IPS-18a (cell line): Measurements from ENCODE around the gene ARNT2.

ENCODE experiments used
- H3K27ac ChIP-seq: one replicate; pipeline ENCODE4 v1.5.1; 2013; ENCODE audit warnings: low read length
- H3K27me3 ChIP-seq: one replicate; pipeline ENCODE4 v1.6.1; 2013; ENCODE audit warnings: mild to moderate bottlenecking, low read length; ENCODE audit not compliant: control insufficient read depth, insufficient read depth
- H3K36me3 ChIP-seq: one replicate; pipeline ENCODE4 v1.6.1; 2013; ENCODE audit warnings: low read depth, low read length; ENCODE audit not compliant: control insufficient read depth
- H3K4me1 ChIP-seq: one replicate; pipeline ENCODE4 v1.6.1; 2013; ENCODE audit warnings: low read depth, low read length; ENCODE audit not compliant: control insufficient read depth
- H3K4me3 ChIP-seq: one replicate; pipeline ENCODE4 v1.5.1; 2013; ENCODE audit warnings: low read length
- H3K9ac ChIP-seq: one replicate; pipeline ENCODE4 v1.6.1; 2013; ENCODE audit warnings: mild to moderate bottlenecking, low read length, moderate library complexity
- H3K9me3 ChIP-seq: one replicate; pipeline ENCODE4 v1.6.1; 2013; ENCODE audit warnings: low read depth, low read length; ENCODE audit not compliant: control insufficient read depth

The ARNT2 gene

GRCh38 chr15:80576519-80577090 is 172.4 kb downstream of the ARNT2 start:
- no peaks in the 10 kb centered on the region for H3K27me3 ChIP-seq
- peaks cover 4% of the 10 kb centered on the region for H3K4me1 ChIP-seq
- H3K9me3 ChIP-seq = no peaks in the 10 kb centered on the region
- peaks cover 3% of the 10 kb centered on the region for H3K36me3 ChIP-seq
- no peak overlapping the region for H3K9ac ChIP-seq
- H3K27ac ChIP-seq = no peak overlapping the region
- H3K4me3 ChIP-seq = no peak overlapping the region

GRCh38 chr15:80577552-80578205 is 173.5 kb downstream of the ARNT2 start:
- Histone ChIP-seq H3K4me1 (peaks cover 4% of the 10 kb centered on the region), H3K9ac (no peak overlapping the region), H3K27me3 (no peaks in the 10 kb centered on the region), H3K9me3 (no peaks in the 10 kb centered on the region), H3K36me3 (peaks cover 3% of the 10 kb centered on the region), H3K4me3 (no peak overlapping the region), H3K27ac (no peak overlapping the region)

GRCh38 chr15:80578206-80578595 is 174.0 kb downstream of the ARNT2 start:
- Histone ChIP-seq H3K27me3 (no peaks in the 10 kb centered on the region), H3K4me1 (peaks cover 4% of the 10 kb centered on the region), H3K4me3 (no peak overlapping the region), H3K27ac (no peak overlapping the region), H3K9me3 (no peaks in the 10 kb centered on the region), H3K36me3 (peaks cover 3% of the 10 kb centered on the region), H3K9ac (no peak overlapping the region)

- Histone ChIP-seq H3K36me3 (peaks cover 3% of the 10 kb centered on the region), H3K9ac (no peak overlapping the region), H3K27me3 (no peaks in the 10 kb centered on the region), H3K4me1 (peaks cover 2% of the 10 kb centered on the region), H3K4me3 (no peak overlapping the region), H3K27ac (no peak overlapping the region), H3K9me3 (no peaks in the 10 kb centered on the region)
These were observed 174.7 kb downstream of the ARNT2 start for GRCh38 chr15:80578871-80579270.

GRCh38 chr15:80579611-80580010 is 175.4 kb downstream of the ARNT2 start:
- no peak overlapping the region for H3K9ac ChIP-seq
- peaks cover 3% of the 10 kb centered on the region for H3K36me3 ChIP-seq
- H3K27ac ChIP-seq = no peak overlapping the region
- no peaks in the 10 kb centered on the region for H3K4me1 ChIP-seq
- H3K9me3 ChIP-seq = no peaks in the 10 kb centered on the region
- H3K4me3 ChIP-seq = no peak overlapping the region
- H3K27me3 ChIP-seq = no peaks in the 10 kb centered on the region

- peaks cover 3% of the 10 kb centered on the region for H3K36me3 ChIP-seq
- H3K27ac ChIP-seq = no peak overlapping the region
- no peaks in the 10 kb centered on the region for H3K9me3 ChIP-seq
- no peak overlapping the region for H3K4me3 ChIP-seq
- H3K4me1 ChIP-seq = no peaks in the 10 kb centered on the region
- H3K9ac ChIP-seq = no peak overlapping the region
- H3K27me3 ChIP-seq = no peaks in the 10 kb centered on the region
These were observed 175.9 kb downstream of the ARNT2 start for GRCh38 chr15:80580106-80580505.

GRCh38 chr15:80580536-80581260 is 176.5 kb downstream of the ARNT2 start:
- no peak overlapping the region for H3K9ac ChIP-seq
- H3K4me1 ChIP-seq = no peaks in the 10 kb centered on the region
- H3K27ac ChIP-seq = no peak overlapping the region
- H3K27me3 ChIP-seq = no peaks in the 10 kb centered on the region
- H3K4me3 ChIP-seq = no peak overlapping the region
- no peaks in the 10 kb centered on the region for H3K9me3 ChIP-seq
- H3K36me3 ChIP-seq = peaks cover 3% of the 10 kb centered on the region

GRCh38 chr15:80581976-80582375 is 177.8 kb downstream of the ARNT2 start:
- H3K4me1 ChIP-seq = peaks cover 4% of the 10 kb centered on the region
- H3K27ac ChIP-seq = no peak overlapping the region

GRCh38 chr15:80582816-80583423 is 178.7 kb downstream of the ARNT2 start:
- Histone ChIP-seq H3K4me3 (no peak overlapping the region), H3K27ac (no peak overlapping the region), H3K9ac (no peak overlapping the region), H3K4me1 (peaks cover 4% of the 10 kb centered on the region), H3K9me3 (no peaks in the 10 kb centered on the region), H3K27me3 (no peaks in the 10 kb centered on the region), H3K36me3 (no peaks in the 10 kb centered on the region)

More at GRCh38 chr15:80581976-80582375, 177.8 kb downstream of the ARNT2 start:
- Histone ChIP-seq H3K9me3 (no peaks in the 10 kb centered on the region), H3K36me3 (peaks cover 3% of the 10 kb centered on the region), H3K9ac (no peak overlapping the region), H3K27me3 (no peaks in the 10 kb centered on the region), H3K4me3 (no peak overlapping the region)

GRCh38 chr15:80584561-80584964 is 180.4 kb downstream of the ARNT2 start:
- no peak overlapping the region for H3K4me3 ChIP-seq
- H3K36me3 ChIP-seq = no peaks in the 10 kb centered on the region
- no peaks in the 10 kb centered on the region for H3K27me3 ChIP-seq
- no peak overlapping the region for H3K27ac ChIP-seq
- no peak overlapping the region for H3K9ac ChIP-seq
- H3K4me1 ChIP-seq = peaks cover 4% of the 10 kb centered on the region
- H3K9me3 ChIP-seq = no peaks in the 10 kb centered on the region

GRCh38 chr15:80584973-80585525 is 180.9 kb downstream of the ARNT2 start:
- H3K36me3 ChIP-seq = no peaks in the 10 kb centered on the region
- peaks cover 4% of the 10 kb centered on the region for H3K4me1 ChIP-seq
- H3K9ac ChIP-seq = no peak overlapping the region
- H3K27ac ChIP-seq = no peak overlapping the region
- H3K4me3 ChIP-seq = no peak overlapping the region
- no peaks in the 10 kb centered on the region for H3K9me3 ChIP-seq
- no peaks in the 10 kb centered on the region for H3K27me3 ChIP-seq
